Effector memory CD8-positive, alpha-beta T cell (primary cell): ENCODE results near the gene SDK1.

Source experiments
- ATAC-seq: fragments of 150-1000 bp; cut with Tn5 transposase; replicated peaks from 2 replicates; pipeline ENCODE4 v1.10.0; 2021; ENCODE audit warnings: mild to moderate bottlenecking, moderate library complexity
- DNase-seq, 3 experiments: peaks; one replicate each; pipeline ENCODE4 v3.0.0; 2021
- H3K27ac Mint-ChIP-seq, 2 donors: one replicate each; pipeline ENCODE4 v1.8.0; 2022; ENCODE audit warnings: mild to moderate bottlenecking in 2 of 2, mixed read lengths in 2 of 2, moderate library complexity in 2 of 2
- H3K27me3 Mint-ChIP-seq, 2 donors: one replicate each; pipeline ENCODE4 v1.8.0; 2022; ENCODE audit warnings: mixed read lengths in 2 of 2
- H3K36me3 Mint-ChIP-seq: one replicate; pipeline ENCODE4 v1.8.0; 2022; ENCODE audit warnings: mild to moderate bottlenecking, moderate library complexity, mixed read lengths; ENCODE audit not compliant: insufficient read depth
- H3K4me1 Mint-ChIP-seq, 2 donors: one replicate each; pipeline ENCODE4 v1.8.0; 2022; ENCODE audit warnings: low read depth in 2 of 2, mixed read lengths in 2 of 2
- H3K4me3 Mint-ChIP-seq, 2 donors: one replicate each; pipeline ENCODE4 v1.8.0; 2022; ENCODE audit warnings: mild to moderate bottlenecking in 2 of 2, mixed read lengths in 2 of 2, moderate library complexity in 2 of 2
- H3K9me3 Mint-ChIP-seq, 2 donors: one replicate each; pipeline ENCODE4 v1.8.0; 2022; ENCODE audit warnings: mixed read lengths in 2 of 2

SDK1 gene

GRCh38 chr7:4074407-4074806, 773.4 kb downstream of the SDK1 start:
- DNase-seq, result no peak
- peaks cover 3% of the 10 kb centered on the region for H3K36me3 Mint-ChIP-seq
- H3K27ac Mint-ChIP-seq, result no peak overlapping the region
- no peak overlapping the region for H3K4me3 Mint-ChIP-seq
- no peak for ATAC-seq
- H3K27me3 Mint-ChIP-seq, result peaks cover 8 to 58% of the 10 kb centered on the region in 2 donors
- no peaks in the 10 kb centered on the region for H3K4me1 Mint-ChIP-seq
- no peaks in the 10 kb centered on the region for H3K9me3 Mint-ChIP-seq

DNA sequence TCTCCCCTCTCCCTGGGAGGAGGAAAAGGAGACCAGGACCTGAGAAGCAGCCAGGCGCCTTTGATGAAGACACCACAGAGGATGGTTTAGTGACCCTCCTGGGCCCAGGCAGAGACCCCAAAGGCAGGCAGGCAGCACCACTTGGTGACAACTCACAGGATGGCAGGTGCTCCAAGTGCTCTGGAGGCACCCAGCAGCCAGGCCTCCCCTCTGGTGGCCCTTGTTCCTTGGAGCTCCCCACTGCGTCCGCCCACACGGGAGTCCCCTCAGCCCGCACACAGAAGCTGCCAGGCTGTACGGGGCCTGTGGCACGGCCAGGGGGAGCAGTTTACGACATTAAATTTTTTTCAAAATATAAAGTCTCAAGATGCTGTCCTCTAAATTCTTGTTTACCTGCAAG, 773.9 kb downstream of the SDK1 start:
- no peak for ATAC-seq
- Mint-ChIP-seq H3K4me1 (no peaks in the 10 kb centered on the region), H3K4me3 (no peak overlapping the region), H3K27ac (no peak overlapping the region), H3K9me3 (no peaks in the 10 kb centered on the region), H3K36me3 (peaks cover 3% of the 10 kb centered on the region), H3K27me3 (peaks cover 8 to 58% of the 10 kb centered on the region in 2 donors)
- DNase-seq, result no peak

DNA sequence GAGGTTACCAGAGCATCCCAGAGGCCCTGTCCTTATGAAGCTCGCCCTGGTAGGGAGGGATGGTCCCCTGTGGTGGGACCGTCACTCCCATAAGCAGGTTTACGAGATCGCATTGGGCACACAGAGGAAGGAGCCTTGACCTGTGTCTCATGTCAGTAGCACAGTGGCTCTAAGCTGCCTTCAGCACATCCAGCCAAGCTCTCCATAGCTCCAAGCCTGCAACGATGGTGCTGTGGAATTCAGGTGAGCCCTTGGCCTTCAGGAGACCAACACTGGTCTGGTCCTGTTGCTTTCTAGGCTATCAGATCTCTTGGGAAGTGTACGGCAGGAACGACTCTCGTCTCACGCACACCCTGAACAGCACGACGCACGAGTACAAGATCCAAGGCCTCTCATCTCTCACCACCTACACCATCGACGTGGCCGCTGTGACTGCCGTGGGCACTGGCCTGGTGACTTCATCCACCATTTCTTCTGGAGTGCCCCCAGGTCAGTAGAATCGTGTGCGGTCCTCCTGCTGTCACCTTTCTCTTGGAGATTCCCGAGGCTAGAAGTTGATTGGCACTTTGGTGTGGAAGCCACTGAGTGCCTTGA, 775.7 kb downstream of the SDK1 start:
- Mint-ChIP-seq H3K9me3 (no peaks in the 10 kb centered on the region), H3K27ac (no peak overlapping the region), H3K4me1 (no peaks in the 10 kb centered on the region), H3K27me3 (peaks cover 8 to 52% of the 10 kb centered on the region in 2 donors), H3K36me3 (peaks cover 3% of the 10 kb centered on the region), H3K4me3 (no peak overlapping the region)
- ATAC-seq (no peak), DNase-seq (no peak)

- Mint-ChIP-seq H3K36me3 (peaks cover 3% of the 10 kb centered on the region), H3K9me3 (no peaks in the 10 kb centered on the region), H3K27me3 (peaks cover 8 to 44% of the 10 kb centered on the region in 2 donors), H3K4me3 (no peak overlapping the region), H3K27ac (no peak overlapping the region), H3K4me1 (no peaks in the 10 kb centered on the region)
- DNase-seq, result no peak
- no peak for ATAC-seq
Measured at GRCh38 chr7:4077980-4078379, 776.9 kb downstream of the SDK1 start.

GRCh38 chr7:4078580-4078979, 777.5 kb downstream of the SDK1 start:
- no peak for ATAC-seq
- no peak for DNase-seq
- Mint-ChIP-seq H3K27me3 (peaks cover 8 to 38% of the 10 kb centered on the region in 2 donors), H3K27ac (no peak overlapping the region), H3K9me3 (no peaks in the 10 kb centered on the region), H3K4me1 (no peaks in the 10 kb centered on the region), H3K4me3 (no peak overlapping the region), H3K36me3 (peaks cover 3% of the 10 kb centered on the region)

- no peak overlapping the region for H3K27ac Mint-ChIP-seq
- H3K9me3 Mint-ChIP-seq, result no peaks in the 10 kb centered on the region
- H3K36me3 Mint-ChIP-seq, result peaks cover 3% of the 10 kb centered on the region
- H3K27me3 Mint-ChIP-seq, result peaks cover 2 to 30% of the 10 kb centered on the region in 2 donors
- DNase-seq (no peak), ATAC-seq (no peak)
- H3K4me1 Mint-ChIP-seq, result no peaks in the 10 kb centered on the region
- H3K4me3 Mint-ChIP-seq, result no peak overlapping the region
Measured at GRCh38 chr7:4079366-4079765, 778.3 kb downstream of the SDK1 start.

DNA sequence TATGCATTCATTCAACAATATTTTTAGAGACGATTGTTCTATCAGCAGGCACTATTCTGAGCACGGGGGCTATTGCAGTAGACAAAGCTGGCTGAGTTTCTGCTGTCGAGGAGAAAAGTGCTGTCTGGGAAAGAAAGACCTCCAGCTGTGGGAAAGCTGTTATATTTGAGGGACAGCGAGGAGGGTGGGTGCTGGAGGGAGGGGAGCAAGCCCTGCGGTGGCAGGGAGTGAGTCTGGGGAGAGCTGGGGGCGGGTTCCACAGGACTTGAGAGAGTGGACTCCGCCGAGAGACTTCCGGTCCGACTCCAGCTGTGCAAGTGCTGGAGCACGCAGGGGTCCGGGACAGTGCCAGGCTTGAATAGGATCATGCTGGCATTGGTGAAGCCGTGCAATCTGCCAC, 778.9 kb downstream of the SDK1 start:
- Mint-ChIP-seq H3K4me3 (no peak overlapping the region), H3K27ac (no peak overlapping the region), H3K4me1 (no peaks in the 10 kb centered on the region), H3K36me3 (peaks cover 3% of the 10 kb centered on the region), H3K9me3 (no peaks in the 10 kb centered on the region), H3K27me3 (peaks cover 0 to 28% of the 10 kb centered on the region in 2 donors)
- DNase-seq (no peak), ATAC-seq (no peak)

DNA sequence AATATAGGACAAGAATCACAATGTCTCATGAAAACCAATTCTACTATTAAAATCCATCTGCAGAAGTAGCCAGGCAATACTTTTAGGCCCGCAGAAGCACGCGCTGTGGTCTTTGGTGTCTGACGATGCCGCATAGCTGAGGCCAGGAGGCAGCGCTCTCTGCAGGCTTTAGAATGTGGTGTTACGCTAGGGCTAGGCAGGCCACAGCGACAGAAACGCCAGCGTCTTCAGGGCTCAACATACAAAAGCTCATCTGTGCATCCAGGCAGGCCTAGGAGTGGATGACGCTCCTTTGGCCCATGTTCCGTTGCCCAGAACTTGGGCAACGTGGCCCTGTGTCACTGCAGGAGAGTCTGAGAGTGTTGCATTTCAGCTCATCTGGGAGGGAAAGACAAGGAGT, 779.9 kb downstream of the SDK1 start:
- Mint-ChIP-seq H3K27me3 (peaks cover 0 to 31% of the 10 kb centered on the region in 2 donors), H3K4me1 (no peaks in the 10 kb centered on the region), H3K27ac (no peak overlapping the region), H3K9me3 (no peaks in the 10 kb centered on the region), H3K36me3 (peaks cover 3% of the 10 kb centered on the region), H3K4me3 (no peak overlapping the region)
- DNase-seq (no peak), ATAC-seq (no peak)

DNA sequence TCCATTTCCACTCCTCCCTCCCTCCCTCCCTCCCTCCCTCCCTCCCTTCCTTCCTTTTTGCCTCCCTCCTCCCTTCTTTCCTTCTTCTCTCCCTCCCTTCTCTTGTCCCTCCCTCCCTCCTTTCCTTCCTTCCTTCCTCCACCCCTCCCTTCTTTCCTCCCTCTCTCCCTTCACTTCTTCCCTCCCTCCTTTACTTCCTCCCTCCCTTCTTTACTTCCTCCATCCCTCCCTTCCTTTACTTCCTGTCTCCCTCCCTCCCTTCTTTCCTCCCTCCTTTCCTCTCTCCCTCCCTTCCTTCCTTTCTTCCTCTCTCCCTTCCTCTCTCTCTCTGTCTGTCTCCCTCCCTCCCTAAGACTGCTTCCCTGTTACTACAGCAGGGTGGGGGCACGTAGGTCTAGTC, 782.5 kb downstream of the SDK1 start:
- Mint-ChIP-seq H3K27me3 (peaks cover 0 to 24% of the 10 kb centered on the region in 2 donors), H3K4me1 (no peaks in the 10 kb centered on the region), H3K36me3 (no peaks in the 10 kb centered on the region), H3K9me3 (no peaks in the 10 kb centered on the region), H3K27ac (peak overlapping the region in 1 of 2 donors; percentile 83), H3K4me3 (no peak overlapping the region)
- no peak for DNase-seq
- no peak for ATAC-seq

GRCh38 chr7:4084271-4084670, 783.2 kb downstream of the SDK1 start:
- Mint-ChIP-seq H3K27me3 (peaks cover 0 to 16% of the 10 kb centered on the region in 2 donors), H3K27ac (peak overlapping the region in 1 of 2 donors; percentile 83), H3K4me3 (no peak overlapping the region), H3K9me3 (no peaks in the 10 kb centered on the region), H3K4me1 (no peaks in the 10 kb centered on the region), H3K36me3 (peaks cover 2% of the 10 kb centered on the region)
- DNase-seq, result no peak
- ATAC-seq, result no peak

GRCh38 chr7:4085937-4086691, 785.1 kb downstream of the SDK1 start:
- Mint-ChIP-seq H3K27ac (no peak overlapping the region), H3K27me3 (peaks cover 0 to 31% of the 10 kb centered on the region in 2 donors), H3K36me3 (peaks cover 5% of the 10 kb centered on the region), H3K4me3 (no peak overlapping the region), H3K4me1 (no peaks in the 10 kb centered on the region), H3K9me3 (no peaks in the 10 kb centered on the region)
- DNase-seq (no peak), ATAC-seq (no peak)

- H3K4me1 Mint-ChIP-seq, result no peaks in the 10 kb centered on the region
- H3K4me3 Mint-ChIP-seq, result no peak overlapping the region
- no peak for DNase-seq
- ATAC-seq, result no peak
- peaks cover 5% of the 10 kb centered on the region for H3K36me3 Mint-ChIP-seq
- no peak overlapping the region for H3K27ac Mint-ChIP-seq
- H3K9me3 Mint-ChIP-seq, result no peaks in the 10 kb centered on the region
- peaks cover 3 to 35% of the 10 kb centered on the region in 2 donors for H3K27me3 Mint-ChIP-seq
Measured at GRCh38 chr7:4086723-4087122, 785.7 kb downstream of the SDK1 start.

- no peak for DNase-seq
- Mint-ChIP-seq H3K4me1 (no peaks in the 10 kb centered on the region), H3K27me3 (peaks cover 6 to 49% of the 10 kb centered on the region in 2 donors), H3K9me3 (no peaks in the 10 kb centered on the region), H3K36me3 (peaks cover 5% of the 10 kb centered on the region), H3K27ac (no peak overlapping the region), H3K4me3 (no peak overlapping the region)
- no peak for ATAC-seq
Measured at GRCh38 chr7:4091767-4092166, 790.7 kb downstream of the SDK1 start.

DNA sequence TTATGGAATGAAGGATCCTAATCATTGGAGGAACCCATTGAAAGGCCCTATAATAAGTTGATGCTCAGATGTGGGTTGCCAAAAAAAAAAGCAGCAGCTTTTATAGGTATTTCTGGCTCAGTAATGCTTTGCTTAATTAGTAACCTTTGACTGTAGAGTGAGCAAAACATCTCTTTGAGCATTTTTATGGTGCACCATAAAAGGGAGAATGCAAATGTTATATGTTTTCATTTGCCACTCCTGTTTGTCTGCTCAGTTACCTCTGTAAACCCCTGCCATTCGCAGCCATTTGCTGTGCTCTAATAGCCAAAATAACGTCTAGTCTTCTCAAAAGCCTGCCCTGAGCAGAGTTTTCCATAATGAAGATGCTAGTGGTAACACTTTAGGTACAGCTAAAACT, 792.0 kb downstream of the SDK1 start:
- Mint-ChIP-seq H3K27me3 (peaks cover 11 to 47% of the 10 kb centered on the region in 2 donors), H3K4me1 (peaks cover 0 to 4% of the 10 kb centered on the region in 2 donors), H3K27ac (no peak overlapping the region), H3K9me3 (no peaks in the 10 kb centered on the region), H3K4me3 (no peak overlapping the region), H3K36me3 (peaks cover 5% of the 10 kb centered on the region)
- ATAC-seq (no peak), DNase-seq (no peak)
